SK-N-SH (cell line): Measurements from ENCODE around the gene LCE1C. TPM values are rescaled to one million over a fixed set of nuclear protein-coding genes. Genes with fewer than 3 reads are reported as not detected.

ENCODE experiments used
- CTCF ChIA-PET: fragments of 300-600, 350-600 bp; formaldehyde crosslinking; extraction: SDS; loops from one replicate; lab custom pipeline; 2021; lab: Yijun Ruan, JAX
- POLR2A ChIA-PET: fragments of 350-600 bp; sonication (Branson Sonifier 250); formaldehyde crosslinking; extraction: SDS; loops from one replicate; lab custom pipeline; 2020; ENCODE audit warnings: antibody characterized with exemption, inconsistent platforms; lab: Yijun Ruan, JAX
- DNase-seq: peaks from one replicate; pipeline ENCODE4 v3.0.0; 2012
- H2AFZ ChIP-seq: fragments of 200-600 bp; sonication (generic); 2 replicates; pipeline ENCODE4 v1.8.1; 2016; ENCODE audit warnings: antibody characterized with exemption, mild to moderate bottlenecking, low read depth
- H3F3A ChIP-seq: fragments of 200-600 bp; sonication (generic); replicated peaks from 2 replicates; pipeline ENCODE3; 2016; ENCODE audit warnings: antibody characterized with exemption, mild to moderate bottlenecking; ENCODE audit not compliant: insufficient read depth
- H3K27ac ChIP-seq, 2 experiments: fragments of 200-500 bp in 1 of 2; fragments of 200-600 bp in 1 of 2; sonication (Bioruptor generic) in 1 of 2; sonication (generic), shearing (Covaris generic) in 1 of 2; 2 replicates each; pipeline versions ENCODE4 v1.5.1 to v1.6.1; 2014 to 2016; ENCODE audit warnings: low read depth in 2 of 2, inconsistent platforms in 1 of 2, low read length in 1 of 2, mild to moderate bottlenecking in 1 of 2, mixed read lengths in 1 of 2
- H3K27me3 ChIP-seq: fragments of 200-600 bp; sonication (generic), shearing (Covaris generic); 2 replicates; pipeline ENCODE4 v1.6.1; 2016; ENCODE audit warnings: mixed run types; ENCODE audit not compliant: insufficient read depth
- H3K36me3 ChIP-seq, 2 experiments: fragments of 200-500 bp in 1 of 2; fragments of 200-600 bp in 1 of 2; sonication (Bioruptor generic) in 1 of 2; sonication (generic) in 1 of 2; replicated peaks in 1 of 2; 2 replicates each; pipeline versions ENCODE3 to v1.5.1; 2014 to 2016; ENCODE audit warnings: low read length in 1 of 2, mild to moderate bottlenecking in 1 of 2; ENCODE audit not compliant: insufficient read depth in 2 of 2, control insufficient read depth in 1 of 2
- H3K4me1 ChIP-seq, 2 experiments: fragments of 200-500 bp in 1 of 2; fragments of 200-600 bp in 1 of 2; sonication (Bioruptor generic) in 1 of 2; sonication (generic), shearing (Covaris generic) in 1 of 2; 2 replicates each; pipeline versions ENCODE4 v1.5.1 to v1.6.1; 2014 to 2016; ENCODE audit warnings: low read depth in 1 of 2, low read length in 1 of 2, mixed run types in 1 of 2; ENCODE audit not compliant: insufficient read depth in 2 of 2, control insufficient read depth in 1 of 2
- H3K4me2 ChIP-seq: fragments of 200-600 bp; sonication (generic), shearing (Covaris generic); 2 replicates; pipeline ENCODE4 v1.6.1; 2017; ENCODE audit warnings: mixed run types
- H3K4me3 ChIP-seq, 2 experiments: fragments of 200-500 bp in 1 of 2; fragments of 200-600 bp in 1 of 2; sonication (Bioruptor generic) in 1 of 2; sonication (generic), shearing (Covaris generic) in 1 of 2; 2 replicates each; pipeline versions ENCODE4 v1.5.1 to v1.8.1; 2014 to 2016; ENCODE audit warnings: low read depth in 2 of 2, inconsistent platforms in 1 of 2, low read length in 1 of 2, mild to moderate bottlenecking in 1 of 2, mixed read lengths in 1 of 2, moderate library complexity in 1 of 2
- H3K79me2 ChIP-seq: fragments of 200-600 bp; sonication (generic); 2 replicates; pipeline ENCODE4 v1.8.1; 2017; ENCODE audit warnings: mild to moderate bottlenecking; ENCODE audit not compliant: insufficient read depth
- H3K9ac ChIP-seq: fragments of 200-600 bp; sonication (generic); 2 replicates; pipeline ENCODE4 v1.6.1; 2017; ENCODE audit warnings: mixed run types
- H3K9me2 ChIP-seq: fragments of 200-600 bp; sonication (generic); 2 replicates; pipeline ENCODE4 v1.6.1; 2017; ENCODE audit warnings: mixed run types
- H3K9me3 ChIP-seq: fragments of 200-600 bp; sonication (generic); 2 replicates; pipeline ENCODE4 v1.6.1; 2017; ENCODE audit warnings: mixed run types, mild to moderate bottlenecking, moderate library complexity
- H4K20me1 ChIP-seq: fragments of 200-600 bp; sonication (generic); 2 replicates; pipeline ENCODE4 v1.6.1; 2017; ENCODE audit warnings: mild to moderate bottlenecking, mixed run types; ENCODE audit not compliant: insufficient read depth
- CHD2 ChIP-seq: fragments of 150-350 bp; IDR thresholded peaks from 2 replicates; pipeline ENCODE4 v1.6.1; 2018; ENCODE audit warnings: low read length; ENCODE audit not compliant: partially characterized antibody
- EP300 ChIP-seq, 2 experiments: IDR thresholded peaks; 2 replicates each; pipeline versions ENCODE4 v1.4.0 to v1.6.1; 2012; ENCODE audit warnings: borderline replicate concordance in 1 of 2, low read depth in 1 of 2, low read length in 1 of 2
- EZH2phosphoT487 ChIP-seq: fragments of 200-600 bp; sonication (generic); IDR thresholded peaks from 2 replicates; pipeline ENCODE4 v1.6.1; 2017; ENCODE audit warnings: low read depth, mixed run types, mild to moderate bottlenecking, antibody characterized with exemption, moderate library complexity, borderline replicate concordance
- FOSL2 ChIP-seq: IDR thresholded peaks from 2 replicates; pipeline ENCODE4 v1.4.0; 2012; ENCODE audit warnings: low read depth, mild to moderate bottlenecking, moderate library complexity, borderline replicate concordance
- FOXJ3 ChIP-seq: sonication (generic); formaldehyde crosslinking; IDR thresholded peaks from 2 replicates; pipeline ENCODE4 v1.5.1; 2020; ENCODE audit warnings: mild to moderate bottlenecking, missing genetic modification reagents
- FOXM1 ChIP-seq: IDR thresholded peaks from 2 replicates; pipeline ENCODE4 v1.4.0; 2012; ENCODE audit warnings: low read depth, mild to moderate bottlenecking
- GABPA ChIP-seq: IDR thresholded peaks from 2 replicates; pipeline ENCODE4 v1.4.0; 2012; ENCODE audit warnings: low read depth, mild to moderate bottlenecking
- GATA2 ChIP-seq: sonication (generic); formaldehyde crosslinking; IDR thresholded peaks from 2 replicates; pipeline ENCODE4 v1.5.0; 2020; ENCODE audit warnings: mild to moderate bottlenecking, missing genetic modification reagents
- MEF2A ChIP-seq: IDR thresholded peaks from 2 replicates; pipeline ENCODE4 v1.4.0; 2012; ENCODE audit warnings: low read depth, borderline replicate concordance
- NRF1 ChIP-seq: IDR thresholded peaks from 2 replicates; pipeline ENCODE4 v1.6.1; 2012; ENCODE audit warnings: low read depth, mild to moderate bottlenecking, low read length
- POLR2AphosphoS5 ChIP-seq: IDR thresholded peaks from 2 replicates; pipeline ENCODE4 v1.6.1; 2012; ENCODE audit warnings: low read depth, low read length
- RAD21 ChIP-seq: IDR thresholded peaks from 2 replicates; pipeline ENCODE4 v1.6.1; 2012; ENCODE audit warnings: mild to moderate bottlenecking, low read length
- RFX5 ChIP-seq: IDR thresholded peaks from 2 replicates; pipeline ENCODE4 v1.6.1; 2012; ENCODE audit warnings: mild to moderate bottlenecking, improper control_type of control experiment, low read length
- RXRA ChIP-seq: IDR thresholded peaks from 2 replicates; pipeline ENCODE4 v1.4.0; 2012; ENCODE audit warnings: low read depth, mild to moderate bottlenecking, borderline replicate concordance
- SIN3A ChIP-seq: IDR thresholded peaks from 2 replicates; pipeline ENCODE4 v1.6.1; 2012; ENCODE audit warnings: low read depth, mild to moderate bottlenecking, low read length, moderate library complexity, borderline replicate concordance
- TAF1 ChIP-seq: IDR thresholded peaks from 2 replicates; pipeline ENCODE4 v1.6.1; 2012; ENCODE audit warnings: low read depth, mild to moderate bottlenecking, low read length, moderate library complexity, borderline replicate concordance
- TCF12 ChIP-seq: IDR thresholded peaks from 2 replicates; pipeline ENCODE4 v1.4.0; 2012
- YY1 ChIP-seq: IDR thresholded peaks from 2 replicates; pipeline ENCODE4 v1.4.0; 2012; ENCODE audit warnings: low read depth, mild to moderate bottlenecking
- WGBS: methylation state at CpG from one replicate; pipeline ENCODE4 v1.1.6; 2017; ENCODE audit warnings: low lambda C conversion rate; 5-methylcytosine and 5-hydroxymethylcytosine counted together
- polyA plus RNA-seq, 3 experiments: library from polyadenylated mRNA; depleted of rRNA; stranded (reverse); fragments of >200 nt; gene quantifications; 2 replicates each; pipeline ENCODE4 v1.2.3, GENCODE V29; 2012
- TF ChIP-seq, protein P1 (sequence below): IDR thresholded peaks from 2 replicates; pipeline ENCODE4 v1.4.0; 2012; ENCODE audit warnings: low read depth
- TF ChIP-seq, protein P2 (sequence below): fragments of 150-350 bp; IDR thresholded peaks from 2 replicates; pipeline ENCODE4 v1.6.1; 2017; ENCODE audit warnings: antibody characterized with exemption, low read length, low read depth, borderline replicate concordance
- TF ChIP-seq, protein P3 (sequence below): IDR thresholded peaks from 2 replicates; pipeline ENCODE4 v1.6.1; 2012; ENCODE audit warnings: mild to moderate bottlenecking, low read depth, low read length, moderate library complexity
- TF ChIP-seq, protein P4 (sequence below): fragments of 200-600 bp; sonication (generic); IDR thresholded peaks from 2 replicates; pipeline ENCODE4 v1.6.1; 2017; ENCODE audit warnings: antibody characterized with exemption, mild to moderate bottlenecking, moderate library complexity

The LCE1C gene
- polyA plus RNA-seq, 1 of the 3 experiments (the other 2 are of a cell fraction), result not detected

GRCh38 chr1:152823294-152823693 lies 16.8 kb upstream of the LCE1C start:
- Histone ChIP-seq H4K20me1 (no peaks in the 10 kb centered on the region), H3K27ac (no peak overlapping the region), H3K4me1 (no peaks in the 10 kb centered on the region; a peak in 1 of 4 replicates), H3K9me3 (no peaks in the 10 kb centered on the region), H2AFZ (no peak overlapping the region), H3K4me3 (no peak overlapping the region), H3K9ac (no peak overlapping the region), H3K9me2 (no peaks in the 10 kb centered on the region), H3K4me2 (no peak overlapping the region), H3K79me2 (no peaks in the 10 kb centered on the region), H3K27me3 (peaks cover 7% of the 10 kb centered on the region; the same call in 1 of the 2 replicates), H3K36me3 (no peaks in the 10 kb centered on the region), H3F3A (no peaks in the 10 kb centered on the region)
- ChIA-PET CTCF (no interaction called here), POLR2A (no interaction called here)
- no peak for TF ChIP-seq RXRA
- TF ChIP-seq MEF2A, result no peak
- TF ChIP-seq NRF1, result no peak
- no peak for TF ChIP-seq EZH2phosphoT487
- TF ChIP-seq RFX5, result no peak
- TF ChIP-seq, protein P1, sequence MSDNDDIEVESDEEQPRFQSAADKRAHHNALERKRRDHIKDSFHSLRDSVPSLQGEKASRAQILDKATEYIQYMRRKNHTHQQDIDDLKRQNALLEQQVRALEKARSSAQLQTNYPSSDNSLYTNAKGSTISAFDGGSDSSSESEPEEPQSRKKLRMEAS, result no peak
- TF ChIP-seq GABPA, result no peak
- TF ChIP-seq, protein P2, sequence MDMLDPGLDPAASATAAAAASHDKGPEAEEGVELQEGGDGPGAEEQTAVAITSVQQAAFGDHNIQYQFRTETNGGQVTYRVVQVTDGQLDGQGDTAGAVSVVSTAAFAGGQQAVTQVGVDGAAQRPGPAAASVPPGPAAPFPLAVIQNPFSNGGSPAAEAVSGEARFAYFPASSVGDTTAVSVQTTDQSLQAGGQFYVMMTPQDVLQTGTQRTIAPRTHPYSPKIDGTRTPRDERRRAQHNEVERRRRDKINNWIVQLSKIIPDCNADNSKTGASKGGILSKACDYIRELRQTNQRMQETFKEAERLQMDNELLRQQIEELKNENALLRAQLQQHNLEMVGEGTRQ, result no peak
- TF ChIP-seq FOSL2, result no peak
- no peak for TF ChIP-seq FOXM1
- DNase-seq, result no peak
- WGBS, result 1% methylated on average over 5 of the region's 5 CpGs

GRCh38 chr1:152817309-152817708 lies 10.9 kb upstream of the LCE1C start:
- no peak overlapping the region for H3K4me3 ChIP-seq
- H4K20me1 ChIP-seq, result no peaks in the 10 kb centered on the region
- no peak overlapping the region for H2AFZ ChIP-seq
- H3K9me3 ChIP-seq, result no peaks in the 10 kb centered on the region
- no peaks in the 10 kb centered on the region for H3F3A ChIP-seq
- no peaks in the 10 kb centered on the region for H3K79me2 ChIP-seq
- no peak overlapping the region for H3K27ac ChIP-seq
- ChIA-PET POLR2A (no interaction called here), CTCF (no interaction called here)
- H3K9me2 ChIP-seq, result no peaks in the 10 kb centered on the region
- H3K27me3 ChIP-seq, result no peaks in the 10 kb centered on the region; the same call in 1 of the 2 replicates
- H3K9ac ChIP-seq, result no peak overlapping the region
- DNase-seq, result no peak
- H3K4me2 ChIP-seq, result no peak overlapping the region
- H3K4me1 ChIP-seq, result no peaks in the 10 kb centered on the region
- WGBS, result 3% methylated on average over 6 of the region's 6 CpGs
- H3K36me3 ChIP-seq, result no peaks in the 10 kb centered on the region
- TF ChIP-seq EZH2phosphoT487, result no peak
- TF ChIP-seq TCF12, result no peak
- TF ChIP-seq CHD2, result no peak
- TF ChIP-seq POLR2AphosphoS5, result no peak
- no peak for TF ChIP-seq YY1
- TF ChIP-seq, protein P3, sequence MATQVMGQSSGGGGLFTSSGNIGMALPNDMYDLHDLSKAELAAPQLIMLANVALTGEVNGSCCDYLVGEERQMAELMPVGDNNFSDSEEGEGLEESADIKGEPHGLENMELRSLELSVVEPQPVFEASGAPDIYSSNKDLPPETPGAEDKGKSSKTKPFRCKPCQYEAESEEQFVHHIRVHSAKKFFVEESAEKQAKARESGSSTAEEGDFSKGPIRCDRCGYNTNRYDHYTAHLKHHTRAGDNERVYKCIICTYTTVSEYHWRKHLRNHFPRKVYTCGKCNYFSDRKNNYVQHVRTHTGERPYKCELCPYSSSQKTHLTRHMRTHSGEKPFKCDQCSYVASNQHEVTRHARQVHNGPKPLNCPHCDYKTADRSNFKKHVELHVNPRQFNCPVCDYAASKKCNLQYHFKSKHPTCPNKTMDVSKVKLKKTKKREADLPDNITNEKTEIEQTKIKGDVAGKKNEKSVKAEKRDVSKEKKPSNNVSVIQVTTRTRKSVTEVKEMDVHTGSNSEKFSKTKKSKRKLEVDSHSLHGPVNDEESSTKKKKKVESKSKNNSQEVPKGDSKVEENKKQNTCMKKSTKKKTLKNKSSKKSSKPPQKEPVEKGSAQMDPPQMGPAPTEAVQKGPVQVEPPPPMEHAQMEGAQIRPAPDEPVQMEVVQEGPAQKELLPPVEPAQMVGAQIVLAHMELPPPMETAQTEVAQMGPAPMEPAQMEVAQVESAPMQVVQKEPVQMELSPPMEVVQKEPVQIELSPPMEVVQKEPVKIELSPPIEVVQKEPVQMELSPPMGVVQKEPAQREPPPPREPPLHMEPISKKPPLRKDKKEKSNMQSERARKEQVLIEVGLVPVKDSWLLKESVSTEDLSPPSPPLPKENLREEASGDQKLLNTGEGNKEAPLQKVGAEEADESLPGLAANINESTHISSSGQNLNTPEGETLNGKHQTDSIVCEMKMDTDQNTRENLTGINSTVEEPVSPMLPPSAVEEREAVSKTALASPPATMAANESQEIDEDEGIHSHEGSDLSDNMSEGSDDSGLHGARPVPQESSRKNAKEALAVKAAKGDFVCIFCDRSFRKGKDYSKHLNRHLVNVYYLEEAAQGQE, result no peak
- no peak for TF ChIP-seq TAF1
- no peak for TF ChIP-seq NRF1
- no peak for TF ChIP-seq FOXJ3 (CRISPR knock-in tag)
- no peak for TF ChIP-seq GABPA
- no peak for TF ChIP-seq RAD21
- no peak for TF ChIP-seq SIN3A
- no peak for TF ChIP-seq FOSL2
- TF ChIP-seq, protein P4, sequence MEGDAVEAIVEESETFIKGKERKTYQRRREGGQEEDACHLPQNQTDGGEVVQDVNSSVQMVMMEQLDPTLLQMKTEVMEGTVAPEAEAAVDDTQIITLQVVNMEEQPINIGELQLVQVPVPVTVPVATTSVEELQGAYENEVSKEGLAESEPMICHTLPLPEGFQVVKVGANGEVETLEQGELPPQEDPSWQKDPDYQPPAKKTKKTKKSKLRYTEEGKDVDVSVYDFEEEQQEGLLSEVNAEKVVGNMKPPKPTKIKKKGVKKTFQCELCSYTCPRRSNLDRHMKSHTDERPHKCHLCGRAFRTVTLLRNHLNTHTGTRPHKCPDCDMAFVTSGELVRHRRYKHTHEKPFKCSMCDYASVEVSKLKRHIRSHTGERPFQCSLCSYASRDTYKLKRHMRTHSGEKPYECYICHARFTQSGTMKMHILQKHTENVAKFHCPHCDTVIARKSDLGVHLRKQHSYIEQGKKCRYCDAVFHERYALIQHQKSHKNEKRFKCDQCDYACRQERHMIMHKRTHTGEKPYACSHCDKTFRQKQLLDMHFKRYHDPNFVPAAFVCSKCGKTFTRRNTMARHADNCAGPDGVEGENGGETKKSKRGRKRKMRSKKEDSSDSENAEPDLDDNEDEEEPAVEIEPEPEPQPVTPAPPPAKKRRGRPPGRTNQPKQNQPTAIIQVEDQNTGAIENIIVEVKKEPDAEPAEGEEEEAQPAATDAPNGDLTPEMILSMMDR, result no peak
- no peak for TF ChIP-seq GATA2 (CRISPR knock-in tag)
- TF ChIP-seq, protein P2, result no peak
- TF ChIP-seq EP300 (IDR thresholded peaks at IDR 0.05; ENCODE audit: borderline replicate concordance in 1 of 2, low read depth in 1 of 2, low read length in 1 of 2), result no peak
